HCT116 (cell line): ENCODE results near the gene DTNBP1. TPM values are rescaled to one million over a fixed set of nuclear protein-coding genes. Genes with fewer than 3 reads are reported as not detected.

ENCODE experiments used
- ATAC-seq: fragments of 200-7000 bp; cut with Tn5 transposase; 2 replicates; pipeline ENCODE4 v1.9.1; 2020; ENCODE audit warnings: mild to moderate bottlenecking, moderate library complexity
- BruUV-seq: library from RNA; stranded (reverse); fragments of 400-500 nt; replicated peaks from 2 replicates; lab custom pipeline; 2021; lab: Mats Ljungman, UMichigan
- CTCF ChIA-PET: fragments of 300-600 bp; sonication (Branson Sonifier 250); formaldehyde crosslinking; loops from one replicate; lab custom pipeline; 2021; ENCODE audit warnings: antibody characterized with exemption; lab: Charles Lee
- POLR2A ChIA-PET: fragments of 300-600, 350-600 bp; sonication (Branson Sonifier 250); formaldehyde crosslinking; loops from one replicate; lab custom pipeline; 2021; ENCODE audit warnings: antibody characterized with exemption; lab: Charles Lee
- RAD21 ChIA-PET, 2 experiments: fragments of 300-600 bp; sonication (Branson Sonifier 250); formaldehyde crosslinking; loops; one replicate each; lab custom pipeline; 2023; ENCODE audit warnings: low total read pairs in 2 of 2; ENCODE audit not compliant: uncharacterized antibody in 2 of 2, unreplicated experiment in 2 of 2, low non-redundant PET in 1 of 2; lab: Charles Lee
- DNase-seq: peaks from one replicate; pipeline ENCODE4 v3.0.0-alpha.2; 2010; ENCODE audit warnings: low read depth, low spot score
- H2AFZ ChIP-seq: fragments of 200-600 bp; shearing (Covaris generic), sonication (generic); 2 replicates; pipeline ENCODE4 v1.6.1; 2017; ENCODE audit warnings: low read depth, mixed run types, mixed read lengths, antibody characterized with exemption, low read length; ENCODE audit not compliant: poor library complexity, severe bottlenecking
- H3K27ac ChIP-seq: 2 replicates; pipeline ENCODE4 v1.5.1; 2012; ENCODE audit warnings: low read depth, low read length
- H3K27me3 ChIP-seq: fragments of 200-600 bp; sonication (generic); 2 replicates; pipeline ENCODE4 v1.6.1; 2016; ENCODE audit warnings: mixed run types, low read length, mixed read lengths; ENCODE audit not compliant: insufficient read depth
- H3K36me3 ChIP-seq, 2 experiments: fragments of 200-500 bp in 1 of 2; fragments of 200-600 bp in 1 of 2; sonication (Bioruptor generic) in 1 of 2; sonication (generic) in 1 of 2; 2 replicates each; pipeline versions ENCODE4 v1.5.1 to v1.6.1; 2014 to 2016; ENCODE audit warnings: low read length in 2 of 2, inconsistent platforms in 1 of 2, mixed read lengths in 1 of 2, mixed run types in 1 of 2; ENCODE audit not compliant: insufficient read depth in 2 of 2, control insufficient read depth in 1 of 2
- H3K4me1 ChIP-seq, 2 experiments: fragments of 200-600 bp in 1 of 2; sonication (generic) in 1 of 2; 2 replicates each; pipeline versions ENCODE4 v1.5.1 to v1.6.1; 2012 to 2017; ENCODE audit warnings: low read length in 2 of 2, inconsistent platforms in 1 of 2, mild to moderate bottlenecking in 1 of 2, mixed read lengths in 1 of 2, mixed run types in 1 of 2, moderate library complexity in 1 of 2; ENCODE audit not compliant: insufficient read depth in 2 of 2, control insufficient read depth in 1 of 2
- H3K4me2 ChIP-seq: fragments of 200-600 bp; sonication (generic); 2 replicates; pipeline ENCODE4 v1.6.1; 2017; ENCODE audit warnings: mixed run types, low read length, mixed read lengths
- H3K4me3 ChIP-seq, 2 experiments: fragments of 200-600 bp in 1 of 2; sonication (generic) in 1 of 2; replicated peaks in 1 of 2; 2 replicates each; pipeline ENCODE4 v1.5.1; 2011 to 2016; ENCODE audit warnings: low read length in 2 of 2, control low read depth in 1 of 2, low read depth in 1 of 2, mild to moderate bottlenecking in 1 of 2, mixed read lengths in 1 of 2, mixed run types in 1 of 2
- H3K79me2 ChIP-seq: fragments of 200-600 bp; sonication (generic); 2 replicates; pipeline ENCODE4 v1.6.1; 2017; ENCODE audit warnings: mild to moderate bottlenecking, mixed run types, low read length, moderate library complexity, mixed read lengths; ENCODE audit not compliant: insufficient read depth
- H3K9ac ChIP-seq: fragments of 200-600 bp; sonication (generic); 2 replicates; pipeline ENCODE4 v1.6.1; 2016; ENCODE audit warnings: low read length, mixed read lengths
- H3K9me2 ChIP-seq: fragments of 200-600 bp; sonication (generic), shearing (Covaris generic); 2 replicates; pipeline ENCODE4 v1.6.1; 2017; ENCODE audit warnings: mixed run types, mild to moderate bottlenecking, moderate library complexity; ENCODE audit not compliant: insufficient read depth
- H3K9me3 ChIP-seq, 2 experiments: fragments of 200-500 bp in 1 of 2; fragments of 200-600 bp in 1 of 2; sonication (Bioruptor generic) in 1 of 2; sonication (generic) in 1 of 2; 2 replicates each; pipeline ENCODE4 v1.6.1; 2014 to 2017; ENCODE audit warnings: low read length in 2 of 2, mixed read lengths in 2 of 2, inconsistent platforms in 1 of 2, low read depth in 1 of 2, mild to moderate bottlenecking in 1 of 2, mixed run types in 1 of 2, moderate library complexity in 1 of 2; ENCODE audit not compliant: control insufficient read depth in 1 of 2, insufficient read depth in 1 of 2
- H4K20me1 ChIP-seq: fragments of 200-600 bp; sonication (generic), shearing (Covaris generic); 2 replicates; pipeline ENCODE4 v1.6.1; 2017; ENCODE audit warnings: mixed run types, mild to moderate bottlenecking, moderate library complexity; ENCODE audit not compliant: insufficient read depth
- ELF1 ChIP-seq: IDR thresholded peaks from 2 replicates; pipeline ENCODE4 v1.6.1; 2012; ENCODE audit warnings: low read depth, borderline replicate concordance
- FOSL1 ChIP-seq: IDR thresholded peaks from 2 replicates; pipeline ENCODE4 v1.6.1; 2012; ENCODE audit warnings: low read depth
- JUND ChIP-seq: IDR thresholded peaks from 2 replicates; pipeline ENCODE4 v1.6.1; 2012
- RAD21 ChIP-seq: IDR thresholded peaks from 2 replicates; pipeline ENCODE4 v1.6.1; 2012; ENCODE audit warnings: low read depth, mild to moderate bottlenecking
- SIN3A ChIP-seq: IDR thresholded peaks from 2 replicates; pipeline ENCODE4 v1.6.1; 2012; ENCODE audit warnings: low read depth
- SP1 ChIP-seq: IDR thresholded peaks from 2 replicates; pipeline ENCODE4 v1.6.1; 2012; ENCODE audit warnings: low read depth
- SRF ChIP-seq: IDR thresholded peaks from 2 replicates; pipeline ENCODE4 v1.6.1; 2012; ENCODE audit warnings: low read depth
- TCF7L2 ChIP-seq: IDR thresholded peaks from 2 replicates; pipeline ENCODE4 v1.7.0; 2011; ENCODE audit warnings: borderline replicate concordance, inconsistent platforms; ENCODE audit not compliant: insufficient read depth, insufficient read length; ENCODE audit errors: extremely low read depth
- intact Hi-C: fragments of 100-400 bp; cut with micrococcal nuclease; formaldehyde crosslinking; loops from 2 replicates; pipeline ENCODE4 v1.10.0; 2022
- total RNA-seq: library from RNA; stranded (reverse); gene quantifications from one replicate; pipeline ENCODE4 v1.2.1, GENCODE V29; 2021; ENCODE audit not compliant: unreplicated experiment
- TF ChIP-seq, protein P1 (sequence below): IDR thresholded peaks from 2 replicates; pipeline ENCODE4 v1.6.1; 2012

The DTNBP1 gene
- total RNA-seq, 1 experiment from 2014 or later: 16.7 TPM

DNA sequence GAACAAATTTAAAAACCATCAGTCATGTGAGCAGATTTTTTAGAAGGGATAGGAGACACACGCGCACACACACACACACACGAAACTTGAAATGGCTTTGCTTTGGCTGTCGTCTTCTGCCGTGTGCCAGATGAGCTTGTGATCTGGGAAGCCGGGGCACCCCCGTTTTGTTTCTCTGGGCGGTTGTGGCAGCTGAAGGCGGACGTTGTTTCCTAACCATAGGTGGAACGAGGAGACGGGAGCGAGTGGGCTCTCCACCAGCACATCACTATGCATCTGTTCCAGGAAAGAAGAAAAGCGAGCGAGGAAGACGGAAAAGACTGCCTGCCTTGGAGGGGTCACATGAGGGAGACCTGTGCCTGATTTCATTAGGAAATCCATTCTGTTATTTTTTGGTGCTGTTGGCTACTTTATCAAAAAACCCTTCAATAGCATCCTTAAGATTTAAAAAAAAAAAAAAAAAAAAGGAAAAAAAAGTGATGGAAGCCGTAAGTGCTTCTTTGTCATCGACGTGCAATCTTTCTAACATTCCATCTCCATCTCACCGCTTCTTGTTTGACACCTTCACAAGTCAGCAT lies 142.1 kb downstream of the DTNBP1 start:
- ATAC-seq: no peak
- TF ChIP-seq SRF (no peak), RAD21 (no peak), JUND (no peak), FOSL1 (no peak)
- TF ChIP-seq, protein P1, sequence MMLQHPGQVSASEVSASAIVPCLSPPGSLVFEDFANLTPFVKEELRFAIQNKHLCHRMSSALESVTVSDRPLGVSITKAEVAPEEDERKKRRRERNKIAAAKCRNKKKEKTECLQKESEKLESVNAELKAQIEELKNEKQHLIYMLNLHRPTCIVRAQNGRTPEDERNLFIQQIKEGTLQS: no peak
- TF ChIP-seq, all 23 proteins: peak for 0
- no peaks in the 10 kb centered on the region for H4K20me1 ChIP-seq
- H3K4me1 ChIP-seq: no peaks in the 10 kb centered on the region
- H2AFZ ChIP-seq: no peak overlapping the region
- H3K36me3 ChIP-seq: peaks cover 3 to 8% of the 10 kb centered on the region in 2 experiments; a peak in 2 of 4 replicates
- RAD21 ChIA-PET: no interaction called here
- intact Hi-C loops: no loop called here
- H3K9ac ChIP-seq: no peak overlapping the region
- no peaks in the 10 kb centered on the region for H3K27me3 ChIP-seq
- TSS peak; percentile 19 for BruUV-seq
- CTCF ChIA-PET: no interaction called here
- no peak overlapping the region for H3K4me2 ChIP-seq
- no peak overlapping the region for H3K27ac ChIP-seq
- H3K79me2 ChIP-seq: no peaks in the 10 kb centered on the region
- no peaks in the 10 kb centered on the region for H3K9me2 ChIP-seq
- POLR2A ChIA-PET: no interaction called here
- H3K9me3 ChIP-seq: no peaks in the 10 kb centered on the region
- DNase-seq: no peak
- H3K4me3 ChIP-seq: no peak overlapping the region

DNA sequence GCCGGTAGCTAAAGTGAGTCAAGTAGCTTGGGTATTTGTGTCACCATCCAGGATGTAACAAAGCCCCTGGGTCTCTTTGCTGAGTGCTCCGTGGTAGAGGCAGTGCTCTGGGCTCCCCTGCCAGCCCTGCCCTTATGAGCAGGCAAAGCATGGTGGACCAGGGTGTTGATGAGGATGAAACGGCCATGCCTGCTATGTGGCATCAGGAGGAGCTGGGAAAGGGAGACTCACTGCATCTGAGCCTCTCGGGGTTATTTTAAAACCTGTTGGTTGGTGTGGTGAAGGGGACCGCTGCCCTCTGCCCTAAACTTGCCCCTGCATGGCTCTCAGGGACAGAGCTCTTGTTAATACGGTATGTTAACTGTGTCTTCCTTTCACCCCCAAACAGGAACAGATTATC lies 143.1 kb downstream of the DTNBP1 start:
- Histone ChIP-seq H3K36me3 (peaks cover 3 to 8% of the 10 kb centered on the region in 2 experiments; a peak in 2 of 4 replicates), H3K4me1 (no peaks in the 10 kb centered on the region), H3K9me3 (no peaks in the 10 kb centered on the region), H3K4me3 (no peak overlapping the region), H3K27me3 (no peaks in the 10 kb centered on the region), H3K27ac (no peak overlapping the region), H3K79me2 (no peaks in the 10 kb centered on the region), H2AFZ (no peak overlapping the region), H3K4me2 (no peak overlapping the region), H4K20me1 (no peaks in the 10 kb centered on the region), H3K9me2 (no peaks in the 10 kb centered on the region), H3K9ac (no peak overlapping the region)
- RAD21 ChIA-PET: interaction anchor here in 1 of 2 experiments (0.7 kb wide), 1 partner anchor 733 kb away, joined by 3 read pairs; no protein-coding TSS in a partner anchor
- no TSS peak for BruUV-seq
- DNase-seq (no peak), ATAC-seq (no peak)
- POLR2A ChIA-PET: no interaction called here
- TF ChIP-seq, protein P1: no peak
- TF ChIP-seq ELF1: no peak
- no peak for TF ChIP-seq TCF7L2
- TF ChIP-seq SIN3A: no peak
- no peak for TF ChIP-seq SP1
- CTCF ChIA-PET: no interaction called here
- intact Hi-C loops: no loop called here
